K562 treated with DMSO at 1 percent for 12 hours (cell line): ENCODE measurements around the gene ZNF521. TPM values are rescaled to one million over a fixed set of nuclear protein-coding genes. Genes with fewer than 3 reads are reported as not detected.

Experiments used
- total RNA-seq: library from RNA; unstranded; fragments of 300-600 nt; gene quantifications from 2 replicates; pipeline ENCODE4 v1.2.3, GENCODE V29; 2022; ENCODE audit not compliant: insufficient read depth

Gene ZNF521
- 1.0 and 3.3 TPM in 2 replicates for total RNA-seq

GRCh38 chr18:25351777-25352628 lies at the start of gene ZNF521:
TSS of gene ZNF521 (minus strand) at chr18:25352166. CDS start at chr18:25350946, 1,220 bp downstream.

